GOT3 (cell line): ENCODE results near the gene FUZ.
"Not testable (repeated sequence)": the region's sequence is repeated elsewhere in the genome, so short reads cannot be mapped to it uniquely, and the experiment has no call there.

Experiments used
- DNase-seq: peaks from one replicate; lab custom pipeline; 2025; ENCODE audit warnings: mixed read lengths; lab: John Stamatoyannopoulos, UW

FUZ gene

GRCh38 chr19:49831592-49831991, 18.5 kb upstream of the FUZ start:
- DNase-seq = no peak

DNA sequence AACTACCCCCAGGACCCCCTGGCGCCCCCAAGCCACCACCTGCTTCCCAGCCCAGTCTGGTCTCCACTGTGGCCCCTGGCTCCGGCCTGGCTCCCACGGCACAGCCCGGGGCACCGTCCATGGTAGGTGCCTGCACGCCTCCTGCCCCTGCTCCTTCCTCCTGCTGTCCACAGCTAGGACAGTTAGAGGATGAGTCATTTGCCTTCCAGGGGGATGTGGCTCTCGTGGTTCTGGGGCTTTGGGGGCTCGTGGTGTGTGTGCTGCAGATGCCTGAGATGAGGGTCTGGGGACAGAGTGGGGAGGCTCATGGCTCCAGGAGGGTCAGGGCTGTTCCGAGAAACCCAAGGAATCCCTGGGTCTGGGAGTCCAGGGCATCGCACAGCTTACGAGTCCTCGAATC, 17.7 kb upstream of the FUZ start:
- DNase-seq = no peak

DNA sequence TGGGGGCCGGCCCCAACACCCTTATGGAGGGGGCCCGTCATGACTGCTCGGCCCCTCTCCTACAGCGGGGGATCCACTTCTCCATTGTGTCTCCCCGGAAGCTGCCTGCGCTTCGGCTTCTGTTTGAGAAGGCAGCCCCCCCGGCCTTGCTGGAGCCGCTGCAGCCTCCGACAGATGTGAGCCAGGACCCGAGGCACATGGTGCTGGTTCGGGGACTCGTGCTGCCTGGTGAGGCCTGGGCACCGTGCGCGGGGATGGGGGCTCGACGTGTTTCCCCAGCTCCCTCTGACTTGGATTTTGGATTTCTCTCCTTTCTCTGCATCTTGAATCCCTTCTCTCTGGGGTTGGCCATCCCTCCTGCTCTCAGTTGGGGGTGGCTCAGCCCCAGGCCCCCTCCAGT, 16.6 kb upstream of the FUZ start:
- no peak for DNase-seq

DNA sequence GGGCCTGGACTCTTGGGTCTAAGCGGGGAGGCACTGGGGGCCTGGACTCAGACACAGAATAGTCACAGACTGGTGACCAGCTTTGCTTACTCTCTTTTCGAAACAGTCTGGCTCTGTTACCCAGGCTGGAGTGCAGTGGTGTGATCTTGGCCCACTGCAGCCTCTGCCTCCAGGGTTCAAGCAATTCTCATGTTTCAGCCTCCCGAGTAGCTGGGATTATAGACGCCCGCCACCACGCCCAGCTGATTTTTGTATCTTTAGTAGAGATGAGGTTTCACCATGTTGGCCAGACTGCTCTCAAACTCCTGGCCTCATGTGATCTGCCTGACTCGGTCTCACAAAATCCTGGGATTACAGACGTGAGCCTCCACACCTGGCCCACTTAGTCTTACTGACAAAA, 16.1 kb upstream of the FUZ start:
- DNase-seq = no peak

GRCh38 chr19:49827034-49827433, 13.9 kb upstream of the FUZ start:
- DNase-seq = no peak

DNA sequence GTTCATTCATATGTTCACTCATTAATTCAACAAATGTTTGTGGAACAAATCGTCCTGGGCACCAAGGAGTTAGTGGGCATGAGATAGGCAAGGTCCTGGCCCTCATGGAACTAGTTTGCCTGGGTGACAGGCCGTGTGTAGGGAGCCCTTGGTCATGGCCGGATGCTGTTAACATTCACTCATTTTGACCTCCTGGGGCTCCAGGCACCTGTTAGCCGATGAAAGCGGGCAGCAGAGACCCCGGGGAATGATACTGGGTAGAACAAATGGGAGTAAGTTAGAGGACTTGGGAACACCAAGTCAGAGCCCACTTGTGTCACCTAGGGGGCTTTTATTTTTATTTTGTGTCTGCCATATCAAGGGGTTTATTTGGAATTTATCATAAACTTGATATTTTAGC, 11.6 kb upstream of the FUZ start:
- DNase-seq = no peak

- DNase-seq = no peak
These were observed 10.4 kb upstream of the FUZ start for GRCh38 chr19:49823472-49823871.

GRCh38 chr19:49820125-49820524, 7.0 kb upstream of the FUZ start:
- no peak for DNase-seq

- not testable (repeated sequence) for DNase-seq
These were observed 6.5 kb upstream of the FUZ start for GRCh38 chr19:49819452-49820115.

GRCh38 chr19:49818649-49819370, 5.7 kb upstream of the FUZ start:
- DNase-seq = no peak

DNA sequence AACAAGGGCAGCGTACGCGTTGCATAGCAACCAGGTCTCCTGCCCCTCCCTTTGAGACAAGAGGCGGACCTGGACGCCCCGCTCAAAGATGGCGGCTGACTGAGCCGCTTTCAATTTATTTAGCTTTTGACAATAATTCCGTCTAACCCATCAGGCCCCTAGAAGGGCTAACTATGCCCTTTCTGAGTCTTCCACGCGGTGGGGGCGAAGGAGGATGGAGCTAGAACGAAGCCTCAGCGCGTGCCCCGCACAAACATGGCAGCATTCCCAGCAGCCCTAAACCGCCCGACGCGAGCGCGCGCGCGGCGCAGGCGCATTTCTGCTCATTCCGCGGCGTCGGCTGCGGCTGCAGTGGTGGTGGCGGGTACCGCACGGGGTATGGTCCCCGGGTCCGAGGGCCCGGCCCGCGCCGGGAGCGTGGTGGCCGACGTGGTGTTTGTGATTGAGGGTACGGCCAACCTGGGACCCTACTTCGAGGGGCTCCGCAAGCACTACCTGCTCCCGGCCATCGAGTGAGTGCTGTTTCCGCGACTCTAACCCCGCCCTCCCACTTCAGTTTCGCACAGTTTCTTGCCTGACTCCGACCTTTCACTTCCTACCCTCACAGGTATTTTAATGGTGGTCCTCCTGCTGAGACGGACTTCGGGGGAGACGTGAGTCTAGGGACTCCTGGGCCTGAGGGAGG, 5.0 kb upstream of the FUZ start, which contains the start of gene MED25:
TSS of gene MED25 (plus strand) at position 326 of the 685 bp plus-strand sequence. CDS start at position 379, 53 bp downstream.
- DNase-seq = peak; percentile 65

GRCh38 chr19:49816590-49816989, 3.5 kb upstream of the FUZ start:
- DNase-seq = no peak

GRCh38 chr19:49814010-49814409, 918 bp upstream of the FUZ start:
- no peak for DNase-seq

- no peak for DNase-seq
These were observed 568 bp downstream of the FUZ start for GRCh38 chr19:49812452-49812996.

GRCh38 chr19:49811328-49811727, 1.8 kb downstream of the FUZ start:
- no peak for DNase-seq

GRCh38 chr19:49809941-49810389, 3.1 kb downstream of the FUZ start:
- no peak for DNase-seq

DNA sequence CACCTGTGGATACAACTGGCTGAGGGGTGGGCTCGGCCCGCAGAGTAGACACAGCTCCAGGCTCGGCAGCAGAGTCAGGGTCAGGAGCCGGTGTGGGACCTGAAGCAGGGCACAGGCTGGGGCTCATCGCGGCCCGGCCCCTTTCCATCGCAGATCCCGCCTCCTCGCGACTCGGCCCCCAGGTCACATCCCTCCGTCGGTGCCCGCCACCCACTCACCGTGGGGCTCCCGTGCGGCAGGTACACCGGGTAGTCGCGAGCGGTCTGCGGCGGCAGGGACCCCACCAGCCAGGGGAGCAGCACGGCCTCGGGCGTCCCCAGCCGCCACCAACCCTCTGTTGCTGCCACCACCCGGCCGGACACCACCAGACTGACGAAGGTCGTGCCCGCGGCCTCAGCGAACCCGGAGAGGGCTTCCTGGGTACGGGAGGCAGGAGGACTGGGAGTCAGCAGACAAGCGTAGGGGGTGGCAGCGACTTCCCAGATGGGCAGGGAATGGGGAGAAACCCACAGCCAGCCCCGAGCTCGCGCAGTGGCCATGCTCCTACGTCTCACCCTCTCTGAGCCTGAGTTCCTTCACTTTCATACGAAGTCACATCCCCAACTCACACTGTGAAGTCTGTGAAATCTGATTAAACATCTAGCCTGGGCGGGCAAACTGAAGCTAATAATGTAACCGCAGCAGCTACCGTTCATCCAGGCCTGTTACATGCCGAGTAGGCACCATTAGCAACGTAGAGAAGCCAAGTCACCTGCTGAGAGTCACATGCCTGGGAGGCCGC, 3.7 kb downstream of the FUZ start:
- no peak for DNase-seq

DNA sequence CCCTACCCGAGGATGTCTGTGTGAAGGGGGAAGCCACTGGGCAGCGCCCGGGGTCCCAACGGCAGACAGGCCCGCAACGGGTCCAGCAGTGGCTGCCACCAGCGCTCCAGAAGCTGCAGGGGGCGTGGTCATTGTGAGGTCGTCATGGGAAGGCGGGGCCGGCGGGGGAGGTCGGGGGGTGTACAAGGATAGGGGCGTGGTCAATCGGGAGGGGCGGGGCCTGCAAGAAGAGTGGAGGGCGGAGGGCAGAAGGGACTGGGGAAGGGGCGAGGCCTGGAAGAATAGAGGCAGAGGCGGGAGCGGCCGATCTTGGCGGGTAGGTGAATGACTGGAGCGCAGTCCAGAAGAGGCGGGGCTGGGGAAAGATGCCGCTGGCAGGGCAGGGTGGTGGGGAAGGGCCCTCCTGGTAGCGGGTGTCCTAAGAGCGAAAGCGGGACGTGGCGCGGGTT, 4.4 kb downstream of the FUZ start:
- peak; percentile 31 for DNase-seq

GRCh38 chr19:49807904-49808675, 5.0 kb downstream of the FUZ start:
- DNase-seq = no peak

- no peak for DNase-seq
These were observed 5.8 kb downstream of the FUZ start for GRCh38 chr19:49807058-49807903.
